GM15510 (cell line): ENCODE results near the gene IL32.

ENCODE experiments used
- POLR2A ChIP-seq: IDR thresholded peaks from 3 replicates; pipeline ENCODE4 v1.6.1; 2011; ENCODE audit warnings: borderline replicate concordance; ENCODE audit not compliant: insufficient read length; ENCODE audit errors: extremely low read depth

IL32 gene

GRCh38 chr16:3058139-3059030 lies 7.1 kb upstream of the IL32 start:
- no peak for TF ChIP-seq POLR2A

- TF ChIP-seq POLR2A, result peak; percentile 71
Observed at GRCh38 chr16:3059041-3059722, 6.3 kb upstream of the IL32 start.

GRCh38 chr16:3059723-3060242 lies 5.7 kb upstream of the IL32 start:
- TF ChIP-seq POLR2A, result no peak

- no peak for TF ChIP-seq POLR2A
Observed at GRCh38 chr16:3060339-3061127, 4.9 kb upstream of the IL32 start.

GRCh38 chr16:3062553-3062952 lies 2.9 kb upstream of the IL32 start:
- TF ChIP-seq POLR2A, result no peak

GRCh38 chr16:3063625-3064386 lies 1.6 kb upstream of the IL32 start:
- TF ChIP-seq POLR2A, result no peak

GRCh38 chr16:3065742-3066439 lies 451 bp downstream of the IL32 start:
- no peak for TF ChIP-seq POLR2A

GRCh38 chr16:3066440-3066748 lies 954 bp downstream of the IL32 start:
- TF ChIP-seq POLR2A, result no peak

GRCh38 chr16:3068487-3068886 lies 3.0 kb downstream of the IL32 start:
- no peak for TF ChIP-seq POLR2A

GRCh38 chr16:3070608-3071111 lies 5.2 kb downstream of the IL32 start:
- TF ChIP-seq POLR2A, result no peak

GRCh38 chr16:3071655-3072054 lies 6.2 kb downstream of the IL32 start:
- no peak for TF ChIP-seq POLR2A

- no peak for TF ChIP-seq POLR2A
Observed at GRCh38 chr16:3073448-3073847, 8.0 kb downstream of the IL32 start.

GRCh38 chr16:3074860-3075522 lies 9.6 kb downstream of the IL32 start:
- TF ChIP-seq POLR2A, result no peak
